Activated T-cell treated with anti-CD3 and anti-CD28 coated beads, Interleukin-2, amount 50 U/mL, for 24 hours (primary cell): ENCODE measurements around the gene CDKL2.

Source experiments
- DNase-seq: peaks from one replicate; pipeline ENCODE4 v3.0.0-alpha.2; 2020
- H3K27ac Mint-ChIP-seq: 2 replicates; pipeline ENCODE4 v1.8.0; 2020; ENCODE audit warnings: mild to moderate bottlenecking, mixed read lengths
- H3K27me3 Mint-ChIP-seq: 2 replicates; pipeline ENCODE4 v1.8.0; 2020; ENCODE audit warnings: mixed read lengths
- H3K36me3 Mint-ChIP-seq: 2 replicates; pipeline ENCODE4 v1.8.0; 2020; ENCODE audit warnings: low read depth, mixed read lengths
- H3K4me1 Mint-ChIP-seq: 2 replicates; pipeline ENCODE4 v1.8.0; 2020; ENCODE audit warnings: low read depth, mixed read lengths
- H3K4me3 Mint-ChIP-seq: 2 replicates; pipeline ENCODE4 v1.8.0; 2020; ENCODE audit warnings: mild to moderate bottlenecking, moderate library complexity, mixed read lengths
- H3K9me3 Mint-ChIP-seq: 2 replicates; pipeline ENCODE4 v1.8.0; 2020; ENCODE audit warnings: mixed read lengths

CDKL2 gene

DNA sequence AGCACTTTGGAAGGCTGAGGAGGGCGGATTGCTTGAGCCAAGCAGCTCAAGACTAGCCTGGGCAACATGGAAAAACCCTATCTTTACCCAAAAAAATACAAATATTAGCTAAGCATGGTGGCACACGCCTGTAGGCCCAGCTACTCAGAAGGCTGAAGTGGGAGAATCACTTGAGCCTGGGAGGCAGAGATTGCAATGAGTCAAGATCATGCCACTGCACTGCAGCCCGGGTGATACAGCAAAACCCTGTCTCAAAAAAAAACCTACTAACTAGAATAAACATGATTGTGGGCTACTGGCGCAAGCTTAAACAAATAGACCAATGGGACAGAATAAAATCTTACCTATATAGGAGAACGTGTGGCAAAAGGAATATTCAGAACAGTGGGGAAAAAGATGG is 7.3 kb downstream of the CDKL2 start:
- no peaks in the 10 kb centered on the region for H3K27me3 Mint-ChIP-seq
- no peak overlapping the region for H3K4me3 Mint-ChIP-seq
- no peak for DNase-seq
- no peaks in the 10 kb centered on the region for H3K36me3 Mint-ChIP-seq
- H3K27ac Mint-ChIP-seq = no peak overlapping the region
- no peaks in the 10 kb centered on the region for H3K4me1 Mint-ChIP-seq
- H3K9me3 Mint-ChIP-seq = no peaks in the 10 kb centered on the region

DNA sequence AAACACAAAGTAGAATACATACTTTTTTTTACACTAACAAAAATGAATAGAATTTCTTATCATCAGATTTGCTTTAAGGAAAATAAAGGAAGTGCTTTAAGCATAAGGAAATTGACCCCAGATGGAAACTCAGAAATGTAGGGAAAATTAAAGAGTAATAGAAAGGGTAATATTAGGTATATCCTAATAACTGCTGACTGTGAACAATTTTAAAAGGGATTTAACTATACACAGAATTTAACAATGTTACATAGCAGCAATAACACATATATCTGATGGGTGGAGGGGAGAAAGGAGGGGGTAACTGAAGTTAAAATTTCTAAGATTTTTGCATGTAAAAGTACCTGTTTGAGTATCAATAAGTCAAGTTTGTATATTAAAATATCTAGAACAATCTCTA is 8.6 kb downstream of the CDKL2 start:
- H3K27me3 Mint-ChIP-seq = no peaks in the 10 kb centered on the region
- H3K36me3 Mint-ChIP-seq = no peaks in the 10 kb centered on the region
- H3K27ac Mint-ChIP-seq = no peak overlapping the region
- H3K4me1 Mint-ChIP-seq = no peaks in the 10 kb centered on the region
- H3K9me3 Mint-ChIP-seq = no peaks in the 10 kb centered on the region
- no peak overlapping the region for H3K4me3 Mint-ChIP-seq
- no peak for DNase-seq

DNA sequence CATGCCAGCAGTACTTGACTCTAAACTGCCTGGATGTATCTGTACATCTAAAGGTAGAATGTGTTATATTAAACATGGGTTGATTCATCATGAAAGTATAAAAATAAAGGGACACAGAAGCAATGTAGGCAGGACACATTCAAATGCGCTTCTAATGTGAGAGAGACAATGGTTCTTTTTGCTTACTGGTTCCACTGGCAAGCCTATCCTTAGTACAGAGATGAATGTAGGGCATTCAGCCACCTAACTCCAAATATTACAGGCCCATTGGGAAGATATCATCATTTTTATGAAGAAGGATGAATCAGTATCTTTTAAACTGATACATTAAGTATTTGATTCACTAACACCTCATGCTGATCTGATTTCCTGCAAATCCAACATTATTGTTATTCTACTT is 18.0 kb downstream of the CDKL2 start:
- Mint-ChIP-seq H3K36me3 (no peaks in the 10 kb centered on the region), H3K27ac (no peak overlapping the region), H3K27me3 (no peaks in the 10 kb centered on the region), H3K4me3 (no peak overlapping the region), H3K9me3 (no peaks in the 10 kb centered on the region), H3K4me1 (no peaks in the 10 kb centered on the region)
- no peak for DNase-seq

DNA sequence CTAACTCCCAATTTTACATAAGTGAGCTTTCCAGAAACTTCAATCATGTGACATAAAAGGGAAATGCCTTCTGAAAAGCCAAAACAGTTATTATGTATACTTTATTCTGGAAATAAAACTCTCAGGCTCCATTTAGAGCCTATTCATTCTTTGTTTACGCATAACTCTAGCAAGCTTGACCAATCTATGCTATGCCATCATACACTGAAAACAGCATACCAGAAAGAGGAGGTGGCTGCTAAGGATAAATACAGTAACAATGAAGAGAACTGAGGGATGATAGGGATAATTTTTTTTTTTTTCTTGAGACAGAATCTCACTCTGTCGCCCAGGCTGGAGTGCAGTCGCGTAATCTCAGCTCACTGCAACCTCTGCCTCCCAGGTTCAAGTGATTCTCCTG is 24.4 kb downstream of the CDKL2 start:
- no peaks in the 10 kb centered on the region for H3K4me1 Mint-ChIP-seq
- H3K27me3 Mint-ChIP-seq = no peaks in the 10 kb centered on the region
- H3K27ac Mint-ChIP-seq = no peak overlapping the region
- no peaks in the 10 kb centered on the region for H3K9me3 Mint-ChIP-seq
- no peak for DNase-seq
- no peaks in the 10 kb centered on the region for H3K36me3 Mint-ChIP-seq
- no peak overlapping the region for H3K4me3 Mint-ChIP-seq

DNA sequence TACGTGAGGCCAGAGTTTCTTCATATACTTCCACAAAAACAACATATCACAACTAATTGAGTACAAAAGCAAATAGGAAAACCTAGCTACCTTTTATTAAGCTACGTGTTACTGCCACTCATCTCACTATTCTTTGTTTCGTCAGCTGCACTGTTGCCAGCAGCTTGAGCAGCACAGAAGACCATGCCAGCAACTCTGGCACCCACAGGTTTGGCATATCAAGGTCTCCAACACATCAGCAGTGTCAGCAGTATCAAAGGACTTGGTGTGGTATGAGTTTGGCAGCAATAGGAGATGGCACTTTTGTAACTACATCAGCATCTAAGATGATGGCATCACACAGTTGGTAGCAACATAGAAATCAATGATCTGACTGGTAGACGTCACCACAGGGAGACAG is 30.7 kb downstream of the CDKL2 start:
- DNase-seq = no peak
- Mint-ChIP-seq H3K27me3 (no peaks in the 10 kb centered on the region), H3K36me3 (no peaks in the 10 kb centered on the region), H3K4me3 (no peak overlapping the region), H3K4me1 (peaks cover 5% of the 10 kb centered on the region), H3K9me3 (no peaks in the 10 kb centered on the region), H3K27ac (no peak overlapping the region)

DNA sequence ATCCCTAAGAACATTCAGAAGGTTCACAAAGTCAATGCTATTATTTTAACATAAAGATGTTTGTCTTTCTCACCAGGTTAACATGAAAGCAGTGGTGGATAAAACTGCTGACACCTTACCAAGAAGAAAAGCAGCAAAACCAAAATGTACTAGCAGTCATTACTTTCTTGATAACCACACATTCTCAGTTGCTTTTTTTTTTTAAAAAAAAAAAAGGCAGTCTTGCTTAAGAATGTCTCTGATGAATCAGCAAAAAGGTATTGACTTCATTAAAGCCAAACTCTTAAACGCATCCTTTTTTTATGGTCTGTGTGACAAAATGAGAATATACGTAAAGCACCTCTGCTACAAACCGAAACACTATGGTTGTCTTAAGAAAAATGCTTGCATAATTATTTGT is 31.9 kb downstream of the CDKL2 start:
- DNase-seq = no peak
- Mint-ChIP-seq H3K27ac (no peak overlapping the region), H3K36me3 (no peaks in the 10 kb centered on the region), H3K27me3 (no peaks in the 10 kb centered on the region), H3K4me3 (no peak overlapping the region), H3K4me1 (peaks cover 5% of the 10 kb centered on the region), H3K9me3 (no peaks in the 10 kb centered on the region)

DNA sequence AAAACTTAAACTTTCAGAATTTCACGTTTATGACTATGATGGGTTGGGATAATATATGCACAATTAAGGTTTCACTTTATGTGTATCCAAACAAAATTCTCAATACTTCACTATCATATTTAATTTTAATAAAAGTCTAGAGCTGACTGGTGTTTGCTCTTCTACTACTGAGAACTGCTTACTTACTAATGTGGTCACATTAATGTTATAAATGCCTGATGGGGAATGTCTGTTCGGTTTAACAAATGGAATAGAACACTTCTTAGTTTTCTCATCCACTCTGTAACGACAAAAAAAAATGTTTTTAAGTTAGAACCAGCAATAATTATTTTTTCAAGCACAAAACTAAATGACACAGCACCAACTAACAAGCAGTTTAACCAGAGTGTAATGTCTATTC is 34.3 kb downstream of the CDKL2 start:
- H3K27me3 Mint-ChIP-seq = no peaks in the 10 kb centered on the region
- no peak overlapping the region for H3K27ac Mint-ChIP-seq
- no peaks in the 10 kb centered on the region for H3K36me3 Mint-ChIP-seq
- H3K4me1 Mint-ChIP-seq = peaks cover 5% of the 10 kb centered on the region
- no peak for DNase-seq
- no peak overlapping the region for H3K4me3 Mint-ChIP-seq
- H3K9me3 Mint-ChIP-seq = no peaks in the 10 kb centered on the region

DNA sequence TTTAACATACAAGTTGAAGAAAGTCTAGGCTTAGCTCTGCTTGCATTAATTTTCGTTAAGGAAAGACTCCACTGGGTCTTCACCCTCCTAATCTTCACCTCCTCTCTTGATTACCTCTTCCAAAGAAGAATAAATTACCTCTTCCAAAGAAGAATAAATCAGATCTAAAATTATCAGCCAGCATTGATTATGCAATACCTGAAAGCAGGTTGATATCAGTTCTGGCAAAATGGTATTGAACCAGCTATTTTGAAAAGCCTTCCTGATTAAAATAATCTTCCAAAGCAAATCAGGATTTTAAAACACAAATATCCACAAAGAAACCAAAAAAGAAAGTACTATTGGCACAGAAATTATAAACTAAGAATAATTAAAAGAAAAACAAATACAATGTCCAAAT is 36.9 kb downstream of the CDKL2 start:
- no peak for DNase-seq
- Mint-ChIP-seq H3K27ac (no peak overlapping the region), H3K27me3 (no peaks in the 10 kb centered on the region), H3K9me3 (no peaks in the 10 kb centered on the region), H3K36me3 (no peaks in the 10 kb centered on the region), H3K4me3 (no peak overlapping the region), H3K4me1 (peaks cover 4% of the 10 kb centered on the region)

DNA sequence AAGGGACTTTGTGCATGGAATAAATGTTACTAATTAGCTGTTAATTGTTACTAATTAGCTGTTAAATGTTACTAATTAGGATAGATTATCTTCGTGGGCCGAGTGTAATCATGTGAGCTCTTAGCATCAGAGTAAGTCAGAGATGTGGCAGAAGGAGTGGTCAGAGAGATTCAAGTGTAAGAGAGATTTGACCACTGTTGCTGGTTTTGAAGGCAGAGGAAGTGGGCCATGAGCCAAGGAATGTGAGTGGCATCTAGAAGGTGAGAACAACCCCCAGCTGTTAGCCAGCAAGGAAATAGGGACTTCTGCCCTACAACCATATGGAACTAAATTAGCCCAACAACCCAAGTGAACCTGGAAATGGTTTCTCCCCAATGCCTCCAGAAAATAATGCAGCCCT is 46.3 kb downstream of the CDKL2 start:
- Mint-ChIP-seq H3K27ac (no peak overlapping the region), H3K9me3 (no peaks in the 10 kb centered on the region), H3K27me3 (peaks cover 3% of the 10 kb centered on the region), H3K4me3 (no peak overlapping the region), H3K36me3 (no peaks in the 10 kb centered on the region), H3K4me1 (no peaks in the 10 kb centered on the region)
- no peak for DNase-seq

DNA sequence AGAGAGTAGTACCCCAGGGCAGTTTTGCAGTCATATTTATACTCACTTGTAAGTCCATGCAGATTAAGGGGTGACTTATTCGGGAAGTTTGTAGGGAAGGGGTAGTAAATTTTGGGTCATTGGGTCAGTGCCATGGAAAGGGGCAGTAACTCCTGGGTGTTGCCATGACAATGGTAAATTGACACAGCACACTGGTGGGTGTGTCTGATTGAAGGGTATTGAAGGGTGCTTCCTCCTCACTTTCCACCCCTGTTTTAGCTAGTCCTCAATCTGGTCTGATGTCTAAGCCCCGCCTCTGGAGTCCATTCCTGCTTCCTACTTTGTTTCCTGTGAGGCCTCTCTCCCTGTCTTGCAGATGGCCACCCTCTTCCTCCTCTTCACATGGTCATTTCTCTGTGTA is 62.6 kb downstream of the CDKL2 start:
- H3K36me3 Mint-ChIP-seq = no peaks in the 10 kb centered on the region
- no peaks in the 10 kb centered on the region for H3K9me3 Mint-ChIP-seq
- H3K4me3 Mint-ChIP-seq = no peak overlapping the region
- DNase-seq = no peak
- no peaks in the 10 kb centered on the region for H3K4me1 Mint-ChIP-seq
- H3K27me3 Mint-ChIP-seq = no peaks in the 10 kb centered on the region
- H3K27ac Mint-ChIP-seq = no peak overlapping the region

DNA sequence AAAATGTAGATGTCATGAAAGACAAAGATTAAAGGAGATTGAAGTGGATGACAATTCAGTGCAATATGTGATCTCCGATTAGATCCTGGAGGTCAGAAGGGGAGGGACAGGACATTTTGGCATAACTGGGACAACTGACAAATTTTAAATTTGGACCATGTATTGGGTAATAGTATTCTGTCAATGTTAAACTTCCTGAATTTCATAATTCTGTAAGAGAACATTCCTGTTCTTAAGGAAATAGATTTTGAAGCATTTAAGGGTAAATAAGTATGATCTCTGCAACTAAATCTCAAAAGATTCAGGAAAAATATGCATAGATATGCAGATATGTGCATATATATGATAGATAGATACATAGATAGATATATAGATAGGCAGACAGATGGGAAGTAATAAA is 63.4 kb downstream of the CDKL2 start:
- no peak for DNase-seq
- Mint-ChIP-seq H3K36me3 (no peaks in the 10 kb centered on the region), H3K4me1 (no peaks in the 10 kb centered on the region), H3K9me3 (no peaks in the 10 kb centered on the region), H3K27ac (no peak overlapping the region), H3K27me3 (peaks cover 2% of the 10 kb centered on the region), H3K4me3 (no peak overlapping the region)

DNA sequence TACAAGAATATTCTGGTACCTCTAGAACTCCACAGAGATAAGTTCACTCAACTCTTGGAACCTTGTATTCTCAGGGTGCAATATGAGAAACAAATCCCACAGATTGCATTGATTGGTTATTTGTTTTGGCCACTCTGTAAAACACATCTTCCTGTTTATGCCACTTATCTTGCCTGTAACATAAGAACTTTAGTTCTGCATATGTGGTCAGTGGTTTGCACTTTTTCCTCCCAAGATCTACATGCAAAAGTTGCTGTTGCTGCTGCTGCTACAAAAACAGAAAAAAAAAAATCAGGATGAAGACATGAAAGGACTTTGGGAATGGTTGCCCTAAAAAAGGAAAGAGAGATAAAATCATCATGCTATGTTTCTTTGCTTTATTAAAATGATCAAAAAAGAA is 64.8 kb downstream of the CDKL2 start:
- Mint-ChIP-seq H3K9me3 (no peaks in the 10 kb centered on the region), H3K36me3 (no peaks in the 10 kb centered on the region), H3K27ac (no peak overlapping the region), H3K4me3 (no peak overlapping the region), H3K27me3 (peaks cover 4% of the 10 kb centered on the region), H3K4me1 (no peaks in the 10 kb centered on the region)
- no peak for DNase-seq

DNA sequence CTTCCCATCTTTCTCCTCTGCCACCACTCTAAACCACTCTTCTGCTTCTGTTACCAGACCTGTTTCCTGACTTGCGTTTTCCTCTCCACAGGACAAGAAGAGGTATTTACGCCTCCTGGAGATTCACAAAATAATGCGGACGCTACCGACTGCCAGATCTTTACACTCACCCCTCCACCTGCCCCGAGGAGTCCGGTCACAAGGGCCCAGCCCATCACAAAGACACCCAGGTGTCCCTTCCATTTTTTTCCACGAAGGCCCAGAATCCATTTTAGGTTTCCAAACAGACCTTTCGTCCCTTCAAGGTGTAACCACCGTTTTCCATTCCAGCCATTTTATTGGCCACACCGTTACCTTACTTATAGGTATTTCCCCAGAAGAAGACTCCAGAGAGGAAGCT is 66.3 kb downstream of the CDKL2 start:
- H3K36me3 Mint-ChIP-seq = no peaks in the 10 kb centered on the region
- no peak overlapping the region for H3K4me3 Mint-ChIP-seq
- H3K27ac Mint-ChIP-seq = no peak overlapping the region
- peaks cover 4% of the 10 kb centered on the region for H3K27me3 Mint-ChIP-seq
- no peaks in the 10 kb centered on the region for H3K4me1 Mint-ChIP-seq
- DNase-seq = no peak
- no peaks in the 10 kb centered on the region for H3K9me3 Mint-ChIP-seq

DNA sequence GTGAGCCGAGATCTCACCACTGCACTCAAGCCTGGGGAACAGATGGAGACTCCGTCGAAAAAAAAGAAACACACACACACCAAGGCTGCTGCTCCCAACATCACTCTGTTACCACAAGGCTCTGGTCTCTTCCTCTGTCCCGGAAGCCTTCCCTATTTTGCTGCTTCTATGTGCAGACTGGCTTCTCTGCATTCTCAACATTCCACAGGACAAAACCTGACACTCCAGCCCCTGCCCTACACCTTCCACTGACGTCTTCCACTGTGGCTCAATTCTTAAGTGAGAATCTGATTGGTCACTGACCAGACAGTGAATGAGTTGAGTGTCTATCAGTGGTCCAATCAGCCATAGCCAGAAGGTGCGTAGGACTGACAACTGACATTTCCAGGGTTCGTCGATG is 68.5 kb downstream of the CDKL2 start:
- Mint-ChIP-seq H3K4me3 (no peak overlapping the region), H3K9me3 (no peaks in the 10 kb centered on the region), H3K27me3 (peaks cover 14% of the 10 kb centered on the region), H3K36me3 (no peaks in the 10 kb centered on the region), H3K27ac (no peak overlapping the region), H3K4me1 (no peaks in the 10 kb centered on the region)
- DNase-seq = no peak

DNA sequence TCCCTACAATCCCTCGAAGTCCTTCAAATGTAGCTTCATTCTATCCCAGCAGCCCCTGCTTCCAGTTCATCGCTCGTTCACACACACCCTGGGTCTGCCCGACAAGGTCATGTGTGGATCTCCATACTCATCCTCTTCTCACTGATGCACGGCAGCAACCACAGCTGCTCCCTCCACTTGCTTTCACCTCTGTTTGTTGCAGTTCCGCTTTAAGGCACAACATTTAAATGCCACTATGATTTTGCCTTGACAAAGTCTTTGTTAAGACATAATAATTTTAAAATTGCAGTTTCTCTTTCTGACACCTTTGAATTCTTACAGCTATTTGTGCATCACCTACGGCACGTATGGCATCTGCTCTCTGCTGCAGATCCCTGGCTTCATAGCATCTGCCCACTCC is 72.6 kb downstream of the CDKL2 start:
- no peak for DNase-seq
- no peaks in the 10 kb centered on the region for H3K36me3 Mint-ChIP-seq
- no peaks in the 10 kb centered on the region for H3K9me3 Mint-ChIP-seq
- H3K4me1 Mint-ChIP-seq = peaks cover 12% of the 10 kb centered on the region
- H3K27ac Mint-ChIP-seq = no peak overlapping the region
- H3K4me3 Mint-ChIP-seq = no peak overlapping the region
- peaks cover 22% of the 10 kb centered on the region for H3K27me3 Mint-ChIP-seq

DNA sequence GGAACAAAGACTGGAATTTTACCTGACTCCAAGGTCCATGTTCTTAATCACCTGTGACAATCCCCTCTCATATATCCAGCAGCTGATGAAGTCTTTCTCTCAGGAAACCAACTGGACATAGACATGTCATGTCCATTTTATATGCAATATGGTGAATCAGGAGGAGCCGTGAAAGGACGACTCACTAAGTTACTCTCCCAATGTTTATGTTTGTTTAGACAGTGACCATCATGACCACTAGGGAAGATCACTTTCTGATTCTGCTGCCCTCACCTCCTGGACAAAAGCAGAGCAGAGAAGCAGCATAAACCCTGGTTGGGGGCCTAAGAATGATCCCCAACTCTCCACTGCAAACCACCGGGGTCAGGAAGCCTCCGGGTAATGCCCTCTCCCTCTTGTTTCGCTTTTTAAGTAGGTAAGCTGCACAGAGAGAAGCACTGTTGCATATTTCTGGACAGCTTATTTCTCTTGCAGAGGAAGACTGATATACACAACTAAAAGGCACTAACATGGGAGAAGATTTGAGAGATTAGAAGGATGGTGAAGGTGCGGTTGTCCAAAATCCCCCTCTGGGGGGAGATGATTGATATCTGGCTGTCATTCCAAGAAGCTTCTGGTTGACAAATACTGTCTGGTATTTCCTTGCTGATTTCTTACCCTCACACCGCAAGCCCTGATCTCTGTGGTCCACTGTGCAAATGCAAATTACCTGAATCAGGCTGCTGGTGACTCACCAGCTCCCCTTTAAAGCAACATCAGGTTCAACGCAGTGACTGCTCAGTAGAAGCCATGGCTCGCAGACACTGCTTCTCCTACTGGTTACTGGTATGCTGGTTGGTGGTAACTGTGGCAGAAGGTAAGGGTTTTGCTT is 74.8 kb downstream of the CDKL2 start, which contains the start of gene ODAPH:
Gene ODAPH, plus strand, starts transcription at position 773 of the 871 bp plus-strand sequence. Its CDS starts 17 bp downstream, at position 790.
- H3K4me3 Mint-ChIP-seq = no peak within 1 kb of the TSS
- DNase-seq = no peak
- no peaks in the 10 kb centered on the region for H3K9me3 Mint-ChIP-seq
- H3K27ac Mint-ChIP-seq = peak within 1 kb of the TSS; percentile 35
- peaks cover 18% of the 10 kb centered on the region for H3K27me3 Mint-ChIP-seq
- peaks cover 12% of the 10 kb centered on the region for H3K4me1 Mint-ChIP-seq
- H3K36me3 Mint-ChIP-seq = no peaks in the 10 kb centered on the region
